Measurements from ENCODE around the gene ZFYVE16. TPM values are rescaled to one million over a fixed set of nuclear protein-coding genes. Genes with fewer than 3 reads are reported as not detected.
A peak's percentile ranks its signal among the peaks of the same experiment; 100 is the strongest.

The ZFYVE16 gene
- total and polyA plus RNA-seq, 2 of the 13 experiments (the other 11 are each of a cell fraction or from before 2014, with no cell fraction given) = 9.3 to 33.3 TPM

- TF ChIP-seq ZNF737 (CRISPR knock-in tag; IDR thresholded peaks at IDR 0.05; ENCODE audit: borderline replicate concordance) (no peak), ZSCAN29 (CRISPR knock-in tag; conservative IDR thresholded peaks at IDR 0.05) (no peak), ZBTB40 (IDR thresholded peaks at IDR 0.05) (no peak), ZBTB40 (CRISPR knock-in tag; IDR thresholded peaks at IDR 0.05) (no peak), SP5 (CRISPR knock-in tag; IDR thresholded peaks at IDR 0.05; ENCODE audit: borderline replicate concordance, low read depth) (peak; percentile 57), RNF219 (CRISPR knock-in tag; IDR thresholded peaks at IDR 0.05) (no peak), ZNF253 (CRISPR knock-in tag; IDR thresholded peaks at IDR 0.05; ENCODE audit: borderline replicate concordance) (no peak), KLF16 (CRISPR knock-in tag; IDR thresholded peaks at IDR 0.05) (no peak), SAP130 (CRISPR knock-in tag; IDR thresholded peaks at IDR 0.05; ENCODE audit: low read depth) (peak; percentile 31; the same call in 1 of the 2 replicates), ZNF468 (CRISPR knock-in tag; IDR thresholded peaks at IDR 0.05) (no peak), ZBTB38 (CRISPR knock-in tag; IDR thresholded peaks at IDR 0.05) (0 out of 2 replicates have a peak, but pooled peaks have one; percentile 29), ADNP (CRISPR knock-in tag; IDR thresholded peaks at IDR 0.05) (no peak), ZNF207 (IDR thresholded peaks at IDR 0.05; ENCODE audit: borderline replicate concordance) (no peak), ZNF552 (CRISPR knock-in tag; IDR thresholded peaks at IDR 0.05; ENCODE audit: borderline replicate concordance) (no peak), SMAD3 (CRISPR knock-in tag; IDR thresholded peaks at IDR 0.05) (no peak), KLF6 (CRISPR knock-in tag; IDR thresholded peaks at IDR 0.05) (no peak), EHMT2 (IDR thresholded peaks at IDR 0.05; ENCODE audit: borderline replicate concordance, low read depth, low read length) (no peak), TEAD3 (CRISPR knock-in tag; optimal IDR thresholded peaks at IDR 0.05; ENCODE audit: borderline replicate concordance) (peak; percentile 13), NFYC (CRISPR knock-in tag; IDR thresholded peaks at IDR 0.05) (no peak)
Observed at GRCh38 chr5:80491296-80491695, 83.4 kb downstream of the ZFYVE16 start (continued).
